Measurements from ENCODE around the gene NOL4L. TPM values are rescaled to one million over a fixed set of nuclear protein-coding genes. Genes with fewer than 3 reads are reported as not detected.

Gene NOL4L
- total and polyA plus RNA-seq, 11 donors: 2.6 to 15.0 (median 6.7) TPM

DNA sequence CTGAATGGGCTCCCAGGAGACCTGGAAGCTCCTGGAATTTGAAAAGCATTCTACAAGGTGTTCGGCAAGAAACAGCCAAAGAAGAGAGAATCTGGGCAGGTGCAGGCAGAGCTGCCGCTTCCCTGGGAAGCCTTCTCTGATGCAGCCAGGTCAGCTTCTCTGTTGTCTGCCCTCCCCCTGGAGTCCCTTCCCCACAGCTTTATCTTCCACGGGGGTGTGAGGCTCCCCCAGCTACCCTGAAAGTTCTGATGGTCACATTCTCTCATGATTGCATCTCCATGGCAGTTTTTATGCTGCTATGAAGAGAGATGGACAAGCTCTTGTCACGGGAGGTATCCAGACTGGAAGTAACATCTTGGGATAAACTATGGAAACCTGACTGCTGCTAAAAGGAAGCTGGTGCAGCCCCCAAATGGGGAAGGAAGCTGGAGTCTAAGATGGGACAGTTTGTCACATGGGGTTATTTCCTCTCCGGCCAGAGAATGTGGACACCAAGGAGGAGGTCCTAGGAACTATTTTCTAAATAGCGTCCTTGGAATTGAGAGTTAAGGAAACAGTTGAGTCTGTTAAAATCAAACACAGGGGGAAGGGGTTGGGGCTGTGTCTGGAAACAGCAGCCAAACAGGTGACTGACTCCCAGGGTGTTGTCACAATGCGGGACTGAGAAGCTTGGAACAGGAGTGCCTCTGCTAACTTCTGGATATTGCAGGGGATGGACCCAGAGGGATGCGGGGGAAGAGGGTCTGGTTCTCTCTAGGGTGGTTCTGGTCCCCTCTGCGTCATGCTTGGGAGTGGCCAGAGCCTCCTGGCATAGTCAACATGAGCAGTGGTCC lies 135.9 kb downstream of the NOL4L start:
- peak overlapping the region in 9 of 12 donors; percentile 4 to 57 (median 23) for H3K27ac ChIP-seq
- DNase-seq (no peak), ATAC-seq (peak in 1 of 4 donors; percentile 34)
- no peaks in the 10 kb centered on the region for H3K9me3 ChIP-seq
- WGBS, 4 donors: 61 to 68% (median 64%) methylated on average over 9 of the region's 9 CpGs
- intact Hi-C loops (cut with DNase I): no loop called here
- no peaks in the 10 kb centered on the region for H3K27me3 ChIP-seq
- H3K36me3 ChIP-seq: peaks cover 0 to 69% (median 47%) of the 10 kb centered on the region in 9 donors
- TF ChIP-seq CTCF (IDR thresholded peaks at IDR 0.05) (no peak), POLR2A (IDR thresholded peaks at IDR 0.05) (no peak)
- H3K4me3 ChIP-seq: no peak overlapping the region
- H3K4me1 ChIP-seq: peaks cover 0 to 61% (median 38%) of the 10 kb centered on the region in 12 donors

GRCh38 chr20:32448306-32449056 lies 136.7 kb downstream of the NOL4L start:
- H3K4me3 ChIP-seq: no peak overlapping the region
- H3K27me3 ChIP-seq: no peaks in the 10 kb centered on the region
- WGBS, 4 donors: 69 to 80% (median 77%) methylated on average over 13 of the region's 13 CpGs
- DNase-seq (peak in 2 of 5 donors; percentile 25 to 45), ATAC-seq (peak in 1 of 4 donors; percentile 15)
- peaks cover 0 to 61% (median 38%) of the 10 kb centered on the region in 12 donors for H3K4me1 ChIP-seq
- intact Hi-C loops (cut with DNase I): no loop called here
- H3K9me3 ChIP-seq: no peaks in the 10 kb centered on the region
- peaks cover 0 to 72% (median 50%) of the 10 kb centered on the region in 9 donors for H3K36me3 ChIP-seq
- peak overlapping the region in 5 of 12 donors; percentile 8 to 57 (median 23) for H3K27ac ChIP-seq
- no peak for TF ChIP-seq CTCF (IDR thresholded peaks at IDR 0.05)
- no peak for TF ChIP-seq POLR2A (IDR thresholded peaks at IDR 0.05)

DNA sequence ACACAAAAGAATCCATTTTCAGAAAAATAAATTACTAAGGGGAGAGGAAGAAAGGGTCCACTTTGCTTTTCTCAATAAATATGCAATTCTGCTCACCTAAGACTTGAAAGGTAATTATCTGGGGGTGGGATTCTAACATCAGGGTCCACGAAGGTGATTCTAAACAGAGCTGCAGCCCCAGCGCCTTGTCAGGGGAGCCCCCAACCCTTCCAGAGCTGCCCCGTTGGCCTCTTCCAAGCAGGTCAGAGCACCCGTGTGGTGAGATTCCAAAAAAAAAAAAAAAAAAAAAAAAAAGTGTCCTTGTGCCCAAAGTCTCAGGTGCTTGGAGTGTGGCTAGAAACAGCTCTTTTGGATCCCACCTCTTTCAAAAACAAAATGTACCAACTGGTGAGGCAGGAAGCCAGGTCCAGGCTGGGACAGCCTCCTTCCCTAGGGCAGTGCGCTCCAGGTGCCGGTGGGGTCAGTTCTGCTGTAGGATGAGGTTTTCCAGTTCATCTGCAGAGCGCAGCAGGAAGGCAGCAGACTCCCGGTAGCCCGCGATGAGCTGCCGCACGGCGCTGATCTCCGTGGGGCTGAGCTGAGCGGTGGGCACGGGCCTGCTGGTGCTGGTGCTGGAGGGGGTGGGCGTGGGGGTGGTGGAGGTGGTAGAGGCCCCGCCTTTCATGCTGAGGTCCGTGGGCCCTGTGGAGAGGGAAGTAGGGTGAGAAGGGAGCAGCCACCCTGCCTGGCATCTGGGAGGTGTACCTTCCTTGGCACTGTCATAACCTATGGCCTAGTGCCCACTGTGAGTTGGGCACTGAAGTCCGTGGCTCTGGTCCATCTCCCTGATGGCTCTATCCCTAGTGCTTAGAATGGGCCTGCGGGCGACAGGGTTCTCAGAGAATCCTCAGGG lies 137.8 kb downstream of the NOL4L start:
- Histone ChIP-seq H3K4me3 (no peak overlapping the region), H3K9me3 (no peaks in the 10 kb centered on the region), H3K36me3 (peaks cover 0 to 72% (median 50%) of the 10 kb centered on the region in 9 donors), H3K27ac (peak overlapping the region in 1 of 12 donors; percentile 57), H3K27me3 (no peaks in the 10 kb centered on the region), H3K4me1 (peaks cover 0 to 61% (median 38%) of the 10 kb centered on the region in 12 donors)
- 69 to 83% (median 80%) methylated on average over 10 to 22 of the region's 22 CpGs for WGBS, 4 donors
- DNase-seq (peak in 2 of 5 donors; percentile 33 to 54), ATAC-seq (peak in 3 of 4 donors; percentile 14 to 53 (median 23))
- intact Hi-C loops (cut with DNase I): no loop called here
- TF ChIP-seq CTCF (IDR thresholded peaks at IDR 0.05) (no peak), POLR2A (IDR thresholded peaks at IDR 0.05) (no peak)
